Neural progenitor cell (in vitro differentiated cells): ENCODE data around the gene CHTF8.
"Not testable (repeated sequence)": the region's sequence is repeated elsewhere in the genome, so short reads cannot be mapped to it uniquely, and the experiment has no call there.

ENCODE experiments used
- CTCF ChIP-seq: fragments of 200-600 bp; sonication (generic); IDR thresholded peaks from 2 replicates; pipeline ENCODE4 v1.5.1; 2017; ENCODE audit warnings: antibody characterized with exemption, mild to moderate bottlenecking
- EZH2 ChIP-seq: fragments of 200-600 bp; sonication (generic); IDR thresholded peaks from 2 replicates; pipeline ENCODE4 v1.6.1; 2017; ENCODE audit warnings: antibody characterized with exemption, mild to moderate bottlenecking, moderate library complexity
- EZH2phosphoT487 ChIP-seq: fragments of 200-600 bp; sonication (generic); IDR thresholded peaks from 2 replicates; pipeline ENCODE4 v1.6.1; 2017; ENCODE audit warnings: antibody characterized with exemption

- not testable (repeated sequence) for TF ChIP-seq CTCF, EZH2, EZH2phosphoT487
These were observed 17.2 kb upstream of the CHTF8 start for GRCh38 chr16:69149621-69150020.
